Activated B cell treated with CpG ODN at 0.5 μM for 24 hours (primary cell): ENCODE measurements around the gene MOSMO. TPM values are rescaled to one million over a fixed set of nuclear protein-coding genes. Genes with fewer than 3 reads are reported as not detected.
A peak's percentile ranks its signal among the peaks of the same experiment; 100 is the strongest.

ENCODE experiments used
- ATAC-seq: fragments of 200-7000 bp; cut with Tn5 transposase; one replicate; pipeline ENCODE4 v1.10.0; 2021; ENCODE audit warnings: low read depth, mild to moderate bottlenecking, moderate library complexity
- CTCF ChIA-PET: fragments of 350-600 bp; sonication (Branson Sonifier 250); formaldehyde crosslinking; loops from one replicate; lab custom pipeline; 2021; ENCODE audit warnings: antibody characterized with exemption; lab: Charles Lee
- POLR2A ChIA-PET: fragments of 350-600 bp; sonication (Branson Sonifier 250); formaldehyde crosslinking; loops from one replicate; lab custom pipeline; 2021; ENCODE audit warnings: antibody characterized with exemption; lab: Charles Lee
- DNase-seq: peaks from one replicate; pipeline ENCODE4 v3.0.0; 2022
- H3K27ac Mint-ChIP-seq: one replicate; pipeline ENCODE4 v1.8.0; 2020; ENCODE audit warnings: mixed read lengths
- H3K27me3 Mint-ChIP-seq: one replicate; pipeline ENCODE4 v1.8.0; 2021; ENCODE audit warnings: mixed read lengths
- H3K36me3 Mint-ChIP-seq: one replicate; pipeline ENCODE4 v1.8.0; 2021; ENCODE audit warnings: low read depth, mixed read lengths
- H3K4me1 Mint-ChIP-seq: one replicate; pipeline ENCODE4 v1.8.0; 2021; ENCODE audit warnings: mixed read lengths
- H3K4me3 Mint-ChIP-seq: one replicate; pipeline ENCODE4 v1.8.0; 2020; ENCODE audit warnings: mild to moderate bottlenecking, mixed read lengths
- H3K9me3 Mint-ChIP-seq: one replicate; pipeline ENCODE4 v1.8.0; 2020; ENCODE audit warnings: mixed read lengths
- intact Hi-C: fragments of 100-400 bp; cut with micrococcal nuclease; formaldehyde crosslinking; loops from one replicate; pipeline ENCODE4 v1.15.1; 2024
- total RNA-seq: library from RNA; stranded (reverse); gene quantifications from 2 replicates; pipeline ENCODE4 v1.2.3, GENCODE V29; 2022
- TF ChIP-seq, protein P1 (sequence below): fragments of 200-600 bp; IDR thresholded peaks from one replicate; pipeline ENCODE4 v1.8.0; 2022; ENCODE audit warnings: antibody characterized with exemption, mild to moderate bottlenecking

Gene MOSMO
- total RNA-seq, 1 donor from 2014 or later, result 21.3 TPM

DNA sequence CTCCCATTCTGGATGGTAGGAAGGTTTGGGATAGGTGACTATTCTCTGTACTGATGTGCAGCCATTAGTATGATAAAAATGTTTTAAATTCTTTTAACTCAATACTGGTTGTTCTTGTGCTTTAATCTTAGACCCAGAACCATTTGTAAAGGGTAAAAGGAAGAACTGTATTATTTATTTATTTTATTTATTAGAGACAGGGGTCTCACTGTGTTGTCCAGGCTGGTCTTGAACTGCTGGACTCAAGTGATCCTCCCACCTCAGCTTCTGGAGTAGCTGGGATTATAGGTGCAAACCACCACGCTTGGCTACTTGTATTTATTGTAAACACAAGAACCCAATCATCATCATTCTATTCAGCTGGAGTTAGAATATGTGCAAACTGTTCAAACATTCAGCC lies 2.2 kb upstream of the MOSMO start:
- POLR2A ChIA-PET, result interaction anchor here (2.4 kb wide), 1 partner anchor 189 kb away, joined by 6 read pairs; no protein-coding TSS in a partner anchor
- Mint-ChIP-seq H3K4me3 (no peak overlapping the region), H3K4me1 (peaks cover 37% of the 10 kb centered on the region), H3K9me3 (no peaks in the 10 kb centered on the region), H3K27ac (no peak overlapping the region), H3K27me3 (no peaks in the 10 kb centered on the region), H3K36me3 (peaks cover 3% of the 10 kb centered on the region)
- DNase-seq, result no peak
- CTCF ChIA-PET, result interaction anchor here (11.3 kb wide), 1 partner anchor 72 kb away, joined by 232 read pairs; no protein-coding TSS in a partner anchor
- intact Hi-C loops, result no loop called here
- TF ChIP-seq, protein P1, sequence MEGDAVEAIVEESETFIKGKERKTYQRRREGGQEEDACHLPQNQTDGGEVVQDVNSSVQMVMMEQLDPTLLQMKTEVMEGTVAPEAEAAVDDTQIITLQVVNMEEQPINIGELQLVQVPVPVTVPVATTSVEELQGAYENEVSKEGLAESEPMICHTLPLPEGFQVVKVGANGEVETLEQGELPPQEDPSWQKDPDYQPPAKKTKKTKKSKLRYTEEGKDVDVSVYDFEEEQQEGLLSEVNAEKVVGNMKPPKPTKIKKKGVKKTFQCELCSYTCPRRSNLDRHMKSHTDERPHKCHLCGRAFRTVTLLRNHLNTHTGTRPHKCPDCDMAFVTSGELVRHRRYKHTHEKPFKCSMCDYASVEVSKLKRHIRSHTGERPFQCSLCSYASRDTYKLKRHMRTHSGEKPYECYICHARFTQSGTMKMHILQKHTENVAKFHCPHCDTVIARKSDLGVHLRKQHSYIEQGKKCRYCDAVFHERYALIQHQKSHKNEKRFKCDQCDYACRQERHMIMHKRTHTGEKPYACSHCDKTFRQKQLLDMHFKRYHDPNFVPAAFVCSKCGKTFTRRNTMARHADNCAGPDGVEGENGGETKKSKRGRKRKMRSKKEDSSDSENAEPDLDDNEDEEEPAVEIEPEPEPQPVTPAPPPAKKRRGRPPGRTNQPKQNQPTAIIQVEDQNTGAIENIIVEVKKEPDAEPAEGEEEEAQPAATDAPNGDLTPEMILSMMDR, result no peak
- no peak for ATAC-seq

- intact Hi-C loops, result no loop called here
- ATAC-seq (no peak), DNase-seq (no peak)
- H3K36me3 Mint-ChIP-seq, result peaks cover 3% of the 10 kb centered on the region
- H3K4me3 Mint-ChIP-seq, result peak overlapping the region; percentile 85
- CTCF ChIA-PET, result interaction anchor here (1.0 to 11.3 kb wide), 5 partner anchors 71 to 291 kb away, joined by 3 to 232 read pairs (median 4); partner anchors contain the start of gene POLR3E
- H3K9me3 Mint-ChIP-seq, result no peaks in the 10 kb centered on the region
- H3K27me3 Mint-ChIP-seq, result no peaks in the 10 kb centered on the region
- peak overlapping the region; percentile 79 for H3K27ac Mint-ChIP-seq
- TF ChIP-seq, protein P1, result no peak
- H3K4me1 Mint-ChIP-seq, result peaks cover 35% of the 10 kb centered on the region
- POLR2A ChIA-PET, result interaction anchor here (1.0 to 4.1 kb wide), 6 partner anchors 9 to 188 kb away, joined by 3 to 45 read pairs (median 6); no protein-coding TSS in a partner anchor
Measured at GRCh38 chr16:22006636-22007035, 1.3 kb upstream of the MOSMO start.

DNA sequence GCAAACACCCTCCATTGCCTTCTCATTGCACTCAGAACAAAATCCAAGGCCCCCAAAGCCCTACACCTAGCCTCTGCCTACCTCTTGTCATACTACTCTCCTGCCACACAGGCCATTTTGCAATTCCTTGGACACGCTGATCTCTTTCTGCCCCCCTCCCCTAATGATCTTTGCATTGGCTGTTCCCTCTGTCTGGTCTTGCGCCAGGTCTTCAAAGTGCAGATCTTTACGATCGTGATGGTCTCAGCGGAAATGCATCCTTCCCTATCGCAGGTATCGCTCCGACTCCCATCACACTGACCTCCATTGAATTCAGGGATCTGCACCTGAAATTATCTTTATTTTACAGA lies 777 bp upstream of the MOSMO start:
- H3K36me3 Mint-ChIP-seq, result peaks cover 3% of the 10 kb centered on the region
- H3K4me3 Mint-ChIP-seq, result peak overlapping the region; percentile 85
- ATAC-seq, result no peak
- H3K27me3 Mint-ChIP-seq, result no peaks in the 10 kb centered on the region
- peak overlapping the region; percentile 79 for H3K27ac Mint-ChIP-seq
- TF ChIP-seq, protein P1, result no peak
- POLR2A ChIA-PET, result interaction anchor here (1.0 to 4.1 kb wide), 9 partner anchors 9 to 187 kb away, joined by 3 to 45 read pairs (median 5); no protein-coding TSS in a partner anchor
- no peaks in the 10 kb centered on the region for H3K9me3 Mint-ChIP-seq
- peaks cover 36% of the 10 kb centered on the region for H3K4me1 Mint-ChIP-seq
- intact Hi-C loops, result no loop called here
- CTCF ChIA-PET, result interaction anchor here (1.0 to 11.3 kb wide), 6 partner anchors 25 to 290 kb away, joined by 3 to 232 read pairs (median 4); partner anchors contain the start of gene POLR3E
- no peak for DNase-seq

DNA sequence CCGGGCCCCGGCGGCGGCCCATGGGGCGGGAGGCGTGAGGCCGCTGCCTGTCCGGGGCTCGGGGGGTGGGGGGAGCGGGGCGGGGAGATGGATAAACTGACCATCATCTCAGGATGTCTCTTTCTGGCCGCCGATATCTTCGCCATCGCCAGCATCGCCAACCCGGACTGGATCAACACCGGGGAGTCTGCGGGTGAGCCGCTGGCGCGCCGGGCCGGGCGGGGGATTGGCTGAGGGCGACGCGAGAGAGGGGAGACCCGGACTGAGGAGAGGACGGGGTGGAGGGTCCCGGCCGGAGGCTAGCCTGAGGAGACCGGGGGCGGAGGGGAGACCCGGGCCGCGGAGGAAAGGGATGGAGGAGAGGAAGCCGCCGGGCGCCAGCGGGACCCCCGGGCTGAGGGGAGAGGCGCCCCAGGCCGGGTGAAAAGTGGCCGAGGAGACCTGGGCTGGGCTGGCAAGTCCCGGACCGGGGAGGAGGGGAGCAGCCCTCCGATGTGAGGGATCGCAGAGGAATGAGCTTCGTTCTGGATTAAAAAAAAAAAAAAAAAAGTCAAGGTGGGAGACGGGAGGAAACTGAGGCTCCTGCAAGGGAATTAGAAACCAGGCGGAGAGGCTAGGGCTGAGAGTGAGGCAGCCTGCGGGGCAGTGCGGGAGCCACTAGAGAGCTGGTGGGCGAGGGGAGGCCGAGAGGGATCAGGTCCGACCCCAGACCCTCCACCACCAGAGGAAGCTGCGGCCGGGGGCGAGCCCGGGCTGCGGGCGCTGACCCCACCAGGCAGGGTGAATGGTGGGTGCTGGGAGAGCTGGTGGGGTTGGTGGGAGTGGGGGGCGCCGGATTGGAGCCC lies 526 bp downstream of the MOSMO start:
- intact Hi-C loops, result no loop called here
- H3K36me3 Mint-ChIP-seq, result peaks cover 3% of the 10 kb centered on the region
- TF ChIP-seq, protein P1, result no peak
- peak; percentile 28 for DNase-seq
- H3K9me3 Mint-ChIP-seq, result no peaks in the 10 kb centered on the region
- POLR2A ChIA-PET, result interaction anchor here (0.6 to 4.1 kb wide), 15 partner anchors 10 to 1267 kb away, joined by 3 to 45 read pairs (median 5); partner anchors contain the start of genes EEF2K and POLR3E
- no peaks in the 10 kb centered on the region for H3K27me3 Mint-ChIP-seq
- CTCF ChIA-PET, result interaction anchor here (1.2 to 11.3 kb wide), 6 partner anchors 10 to 289 kb away, joined by 3 to 232 read pairs (median 4); partner anchors contain the start of gene POLR3E
- H3K4me3 Mint-ChIP-seq, result peak overlapping the region; percentile 89
- peak overlapping the region; percentile 77 for H3K27ac Mint-ChIP-seq
- H3K4me1 Mint-ChIP-seq, result peaks cover 46% of the 10 kb centered on the region
- peak; percentile 43 for ATAC-seq

DNA sequence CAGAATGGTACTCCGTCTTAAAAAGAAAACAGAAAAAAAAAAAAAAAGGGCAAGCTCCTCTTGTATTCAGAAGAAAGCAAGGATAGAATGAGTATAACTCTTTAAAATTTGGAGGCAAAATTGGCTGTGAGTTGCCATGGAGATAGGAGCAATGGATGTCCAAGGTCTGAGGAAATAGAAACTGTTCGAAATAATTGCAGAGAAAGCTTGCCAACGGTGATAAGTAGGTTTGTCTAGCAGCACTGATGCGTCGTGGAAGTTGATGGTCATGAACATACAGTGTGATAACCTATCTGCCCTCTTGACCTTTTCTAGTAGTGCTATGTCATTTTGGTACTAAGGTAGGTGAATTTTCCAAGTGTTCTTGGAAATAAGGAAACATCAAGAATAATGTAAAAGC lies 3.0 kb downstream of the MOSMO start:
- Mint-ChIP-seq H3K36me3 (peaks cover 3% of the 10 kb centered on the region), H3K27ac (no peak overlapping the region), H3K9me3 (no peaks in the 10 kb centered on the region), H3K4me1 (peaks cover 59% of the 10 kb centered on the region), H3K4me3 (no peak overlapping the region), H3K27me3 (no peaks in the 10 kb centered on the region)
- ATAC-seq (no peak), DNase-seq (no peak)
- CTCF ChIA-PET, result interaction anchor here (4.1 kb wide), 1 partner anchor 67 kb away, joined by 31 read pairs; no protein-coding TSS in a partner anchor
- TF ChIP-seq, protein P1, result no peak
- intact Hi-C loops, result no loop called here
- POLR2A ChIA-PET, result no interaction called here
